Activated T-helper 1 cell treated with anti-CD3 and anti-CD28 coated beads, Interleukin-12 subunit alpha, Interleukin-12 subunit beta, Interleukin-2, Interleukin-4 antibody, amounts not matched to agents 30 ng/mL and 10 ng/mL and 1 ng/mL, durations not matched to agents 14 hours and 24 hours and 36 hours (primary cell): ENCODE results near the gene PCSK6. TPM values are rescaled to one million over a fixed set of nuclear protein-coding genes. Genes with fewer than 3 reads are reported as not detected.

Source experiments
- DNase-seq: peaks from one replicate; pipeline ENCODE4 v3.0.0; 2021; ENCODE audit warnings: low spot score
- H3K27ac Mint-ChIP-seq: one replicate; pipeline ENCODE4 v1.8.0; 2021; ENCODE audit warnings: mild to moderate bottlenecking, mixed read lengths
- H3K27me3 Mint-ChIP-seq: one replicate; pipeline ENCODE4 v1.8.0; 2022; ENCODE audit warnings: mild to moderate bottlenecking, moderate library complexity, mixed read lengths; ENCODE audit not compliant: insufficient read depth
- H3K36me3 Mint-ChIP-seq: one replicate; pipeline ENCODE4 v1.8.0; 2021; ENCODE audit warnings: low read depth, mixed read lengths
- H3K4me1 Mint-ChIP-seq: one replicate; pipeline ENCODE4 v1.8.0; 2021; ENCODE audit warnings: low read depth, mixed read lengths
- H3K4me3 Mint-ChIP-seq: one replicate; pipeline ENCODE4 v1.8.0; 2021; ENCODE audit warnings: mild to moderate bottlenecking, moderate library complexity, mixed read lengths
- H3K9me3 Mint-ChIP-seq: one replicate; pipeline ENCODE4 v1.8.0; 2021; ENCODE audit warnings: mixed read lengths
- intact Hi-C: fragments of 100-400 bp; cut with micrococcal nuclease; formaldehyde crosslinking; loops from one replicate; pipeline ENCODE4 v1.15.1; 2024
- total RNA-seq: library from RNA; stranded (reverse); gene quantifications from 2 replicates; pipeline ENCODE4 v1.2.3, GENCODE V29; 2022

The PCSK6 gene
- total RNA-seq, 1 donor from 2014 or later = 3.0 TPM

DNA sequence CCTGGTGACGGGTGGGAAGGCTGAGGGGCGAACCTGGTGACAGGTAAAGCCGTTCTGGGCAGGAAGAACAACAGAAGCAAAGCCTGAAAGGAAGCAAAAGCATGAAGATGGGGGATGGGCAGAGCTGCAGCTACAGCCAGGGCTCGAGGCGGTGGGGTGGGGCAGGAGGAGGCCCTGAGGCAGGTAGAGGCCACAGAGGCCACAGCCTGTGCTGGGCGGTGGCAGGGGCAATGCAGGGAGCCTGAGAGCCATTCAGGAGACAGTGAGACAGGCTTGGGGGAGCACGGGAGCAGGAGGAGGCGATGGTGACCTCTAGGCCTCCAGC is 8.2 kb downstream of the PCSK6 start:
- DNase-seq = no peak
- intact Hi-C loops = no loop called here
- Mint-ChIP-seq H3K4me1 (no peaks in the 10 kb centered on the region), H3K4me3 (no peak overlapping the region), H3K9me3 (no peaks in the 10 kb centered on the region), H3K27me3 (peaks cover 12% of the 10 kb centered on the region), H3K36me3 (no peaks in the 10 kb centered on the region), H3K27ac (no peak overlapping the region)

DNA sequence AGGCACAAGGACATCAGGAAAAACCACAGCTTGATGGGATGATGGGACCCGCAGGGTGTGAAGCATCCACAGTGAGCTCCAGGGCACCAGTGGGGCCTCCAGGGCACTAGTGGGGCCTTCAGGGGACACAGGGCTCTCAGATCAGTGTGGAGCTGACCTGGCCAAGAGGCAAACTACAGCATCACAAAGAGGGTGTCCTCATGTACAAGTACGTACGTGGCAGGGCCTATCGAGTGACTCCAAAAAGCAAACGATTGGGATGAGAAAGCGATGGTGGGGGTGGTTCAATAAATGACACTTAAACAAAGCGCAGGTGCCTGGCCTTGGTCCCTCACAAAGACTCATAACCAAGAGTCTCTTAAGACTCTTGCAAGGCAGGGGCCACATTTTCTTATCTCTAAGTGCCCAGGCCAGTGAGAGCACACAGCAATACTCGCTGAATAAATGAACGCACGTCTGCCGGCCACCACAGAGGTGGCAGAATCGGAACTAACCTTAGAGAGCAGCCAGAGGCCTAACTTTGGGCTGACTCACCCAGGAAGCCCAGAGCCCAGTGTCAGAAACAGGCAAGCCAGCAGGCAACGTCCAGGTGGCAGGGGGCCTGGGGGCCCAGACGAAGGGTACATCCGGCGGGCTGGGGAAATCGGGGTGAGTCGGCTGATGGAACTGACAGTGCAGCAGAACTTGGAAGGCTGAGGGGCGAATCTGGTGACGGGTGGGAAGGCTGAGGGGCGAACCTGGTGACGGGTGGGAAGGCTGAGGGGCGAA is 8.7 kb downstream of the PCSK6 start:
- Mint-ChIP-seq H3K27ac (no peak overlapping the region), H3K4me3 (no peak overlapping the region), H3K9me3 (no peaks in the 10 kb centered on the region), H3K27me3 (peaks cover 8% of the 10 kb centered on the region), H3K36me3 (no peaks in the 10 kb centered on the region), H3K4me1 (no peaks in the 10 kb centered on the region)
- DNase-seq = no peak
- intact Hi-C loops = no loop called here

DNA sequence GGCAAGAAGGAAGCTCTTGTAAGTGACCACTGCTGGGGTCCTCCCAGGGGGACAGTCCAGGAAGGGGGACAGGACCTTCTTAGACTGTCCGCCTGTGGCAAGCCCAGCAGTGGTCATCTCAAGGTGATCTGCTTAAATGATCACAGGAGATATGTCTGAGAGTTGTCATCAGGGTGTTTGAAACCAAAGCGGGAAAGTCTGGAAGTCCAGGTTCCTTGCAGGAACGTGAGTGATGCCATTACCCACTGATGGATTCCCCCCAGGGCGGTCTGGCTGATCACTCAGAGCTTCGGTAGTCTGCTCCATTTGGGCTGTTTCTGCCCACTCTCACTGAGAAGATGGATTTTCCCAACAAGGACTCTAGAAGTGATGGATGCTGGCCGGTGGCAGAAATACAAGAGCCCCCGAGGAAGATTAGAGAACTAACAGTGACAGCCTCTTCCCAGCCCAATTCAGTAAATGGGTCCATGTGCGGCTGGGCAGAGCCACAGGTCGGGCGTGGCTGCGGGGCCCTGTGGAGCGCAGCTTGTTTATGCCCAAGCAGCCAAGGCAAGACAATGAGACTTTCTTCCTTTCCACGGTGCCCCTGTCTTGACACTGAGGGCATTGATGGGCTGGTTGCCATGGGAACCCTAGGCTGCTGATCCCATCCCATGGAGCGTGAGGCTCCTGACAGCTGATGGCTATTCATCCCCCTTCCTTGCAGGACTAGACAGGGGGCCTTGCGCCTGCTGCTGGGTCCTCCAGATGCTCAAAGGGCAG is 9.5 kb downstream of the PCSK6 start:
- peaks cover 3% of the 10 kb centered on the region for H3K27me3 Mint-ChIP-seq
- H3K36me3 Mint-ChIP-seq = no peaks in the 10 kb centered on the region
- no peak for DNase-seq
- intact Hi-C loops = no loop called here
- H3K4me1 Mint-ChIP-seq = no peaks in the 10 kb centered on the region
- H3K27ac Mint-ChIP-seq = no peak overlapping the region
- no peak overlapping the region for H3K4me3 Mint-ChIP-seq
- H3K9me3 Mint-ChIP-seq = no peaks in the 10 kb centered on the region

GRCh38 chr15:101479342-101479845 is 10.1 kb downstream of the PCSK6 start:
- no peaks in the 10 kb centered on the region for H3K9me3 Mint-ChIP-seq
- peaks cover 7% of the 10 kb centered on the region for H3K27me3 Mint-ChIP-seq
- intact Hi-C loops = no loop called here
- no peak overlapping the region for H3K4me3 Mint-ChIP-seq
- H3K4me1 Mint-ChIP-seq = no peaks in the 10 kb centered on the region
- DNase-seq = no peak
- H3K27ac Mint-ChIP-seq = no peak overlapping the region
- no peaks in the 10 kb centered on the region for H3K36me3 Mint-ChIP-seq

DNA sequence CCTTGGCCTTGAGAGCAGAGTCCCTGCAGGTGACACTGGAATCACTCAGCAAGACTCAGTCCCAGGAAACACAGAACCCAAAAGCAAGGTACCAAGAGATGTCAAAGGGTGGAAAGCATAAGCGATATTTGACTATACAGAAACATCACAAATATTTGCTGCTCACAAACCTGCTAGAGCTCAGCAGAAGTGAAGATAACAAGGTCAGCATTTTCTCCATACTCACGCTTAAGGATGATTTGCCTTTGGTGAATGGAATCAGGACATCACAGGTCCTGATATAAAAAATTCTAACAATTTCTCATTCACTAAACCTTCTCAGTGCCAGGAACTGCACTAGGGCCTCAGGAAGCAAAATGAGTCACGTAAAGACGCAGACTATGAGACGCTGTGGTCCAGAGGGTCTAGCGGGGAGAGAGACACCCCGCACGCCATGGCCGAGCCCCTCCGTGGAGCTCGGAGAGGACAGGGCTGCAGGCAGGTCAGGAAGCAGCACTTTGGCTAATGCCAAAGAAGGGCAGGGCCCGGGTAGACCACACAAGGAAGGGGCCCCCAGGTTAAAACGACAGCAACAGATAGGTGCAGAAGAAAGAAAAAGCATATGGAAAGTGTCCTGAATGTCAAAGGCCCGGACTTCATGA is 10.7 kb downstream of the PCSK6 start:
- no peaks in the 10 kb centered on the region for H3K9me3 Mint-ChIP-seq
- DNase-seq = no peak
- peaks cover 7% of the 10 kb centered on the region for H3K27me3 Mint-ChIP-seq
- no peaks in the 10 kb centered on the region for H3K36me3 Mint-ChIP-seq
- no peak overlapping the region for H3K4me3 Mint-ChIP-seq
- H3K27ac Mint-ChIP-seq = no peak overlapping the region
- no peaks in the 10 kb centered on the region for H3K4me1 Mint-ChIP-seq
- intact Hi-C loops = no loop called here

DNA sequence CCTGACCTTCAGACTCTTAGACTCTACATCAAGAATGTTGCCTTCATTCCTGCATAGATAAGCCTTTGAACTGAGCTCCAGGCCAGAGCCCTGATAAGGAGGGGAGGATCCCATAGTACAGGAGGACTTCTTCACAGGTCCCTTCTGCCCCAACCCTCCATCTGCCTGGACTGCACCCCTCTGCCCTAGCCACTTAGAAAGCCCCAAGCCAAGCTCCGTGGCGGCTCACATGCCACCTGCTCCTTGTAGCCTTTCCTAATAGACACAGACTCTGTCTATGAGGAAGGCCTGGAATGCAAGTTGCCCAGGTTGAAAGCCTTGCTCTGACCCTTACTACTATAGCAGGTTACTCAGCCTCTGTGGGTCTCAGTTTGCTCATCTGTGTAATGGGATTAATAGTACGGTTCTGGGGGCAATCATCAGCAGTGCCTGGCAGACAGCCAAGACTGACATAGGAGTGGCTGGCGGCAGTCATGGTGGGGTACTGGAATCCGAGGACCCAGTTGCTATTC is 11.6 kb downstream of the PCSK6 start:
- H3K27ac Mint-ChIP-seq = no peak overlapping the region
- H3K4me3 Mint-ChIP-seq = no peak overlapping the region
- no peaks in the 10 kb centered on the region for H3K9me3 Mint-ChIP-seq
- no peak for DNase-seq
- no peaks in the 10 kb centered on the region for H3K4me1 Mint-ChIP-seq
- H3K27me3 Mint-ChIP-seq = peaks cover 7% of the 10 kb centered on the region
- no peaks in the 10 kb centered on the region for H3K36me3 Mint-ChIP-seq
- intact Hi-C loops = no loop called here

- Mint-ChIP-seq H3K27ac (no peak overlapping the region), H3K9me3 (no peaks in the 10 kb centered on the region), H3K4me3 (no peak overlapping the region), H3K27me3 (peaks cover 7% of the 10 kb centered on the region), H3K4me1 (no peaks in the 10 kb centered on the region), H3K36me3 (no peaks in the 10 kb centered on the region)
- DNase-seq = no peak
- intact Hi-C loops = no loop called here
Measured at GRCh38 chr15:101476756-101477155, 12.8 kb downstream of the PCSK6 start.

DNA sequence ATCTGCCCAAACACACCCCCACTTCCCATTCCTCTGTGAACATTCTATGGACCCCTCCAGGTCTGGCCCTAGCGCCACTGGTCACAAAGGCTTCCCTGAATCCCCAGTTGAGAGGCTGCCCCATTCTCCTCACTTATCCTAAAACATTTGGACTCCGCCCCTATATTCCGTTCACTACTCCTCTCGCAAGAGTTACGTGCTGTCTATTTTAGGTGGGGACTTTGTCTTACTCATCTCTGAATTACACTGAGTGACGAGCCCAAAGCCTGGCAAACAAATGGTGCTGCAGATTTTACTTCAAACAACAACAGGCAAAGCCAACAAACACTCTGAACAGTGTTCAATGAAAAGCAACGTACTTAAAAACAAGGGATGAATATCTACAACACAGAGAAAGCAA is 14.5 kb downstream of the PCSK6 start:
- DNase-seq = no peak
- Mint-ChIP-seq H3K4me1 (no peaks in the 10 kb centered on the region), H3K4me3 (no peak overlapping the region), H3K27me3 (peaks cover 10% of the 10 kb centered on the region), H3K9me3 (no peaks in the 10 kb centered on the region), H3K27ac (no peak overlapping the region), H3K36me3 (no peaks in the 10 kb centered on the region)
- intact Hi-C loops = no loop called here

- Mint-ChIP-seq H3K9me3 (no peaks in the 10 kb centered on the region), H3K27me3 (peaks cover 10% of the 10 kb centered on the region), H3K36me3 (no peaks in the 10 kb centered on the region), H3K4me3 (no peak overlapping the region), H3K27ac (no peak overlapping the region), H3K4me1 (no peaks in the 10 kb centered on the region)
- no peak for DNase-seq
- intact Hi-C loops = no loop called here
Measured at GRCh38 chr15:101474233-101474632, 15.3 kb downstream of the PCSK6 start.

DNA sequence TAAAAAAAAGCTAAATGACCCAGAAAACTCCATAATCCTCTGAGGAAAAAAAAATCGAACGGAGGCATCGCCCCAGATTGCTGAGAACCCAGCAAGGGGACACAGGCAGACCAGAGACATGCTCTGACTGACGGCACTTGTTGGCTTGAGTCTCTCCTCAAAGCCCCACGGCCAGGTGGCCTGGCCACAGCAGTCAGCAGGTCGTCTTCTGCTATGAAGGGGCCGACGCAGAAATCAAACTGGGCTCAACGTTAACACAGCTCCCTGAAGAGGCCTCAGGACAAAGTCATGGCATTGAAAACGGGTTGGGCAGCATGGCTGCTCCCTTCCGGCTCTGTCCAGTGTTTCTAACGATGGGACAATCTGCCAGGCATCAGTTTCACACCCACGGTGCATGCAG is 17.5 kb downstream of the PCSK6 start:
- Mint-ChIP-seq H3K9me3 (no peaks in the 10 kb centered on the region), H3K4me1 (no peaks in the 10 kb centered on the region), H3K27me3 (peaks cover 12% of the 10 kb centered on the region), H3K27ac (no peak overlapping the region), H3K36me3 (no peaks in the 10 kb centered on the region), H3K4me3 (no peak overlapping the region)
- DNase-seq = no peak
- intact Hi-C loops = no loop called here

DNA sequence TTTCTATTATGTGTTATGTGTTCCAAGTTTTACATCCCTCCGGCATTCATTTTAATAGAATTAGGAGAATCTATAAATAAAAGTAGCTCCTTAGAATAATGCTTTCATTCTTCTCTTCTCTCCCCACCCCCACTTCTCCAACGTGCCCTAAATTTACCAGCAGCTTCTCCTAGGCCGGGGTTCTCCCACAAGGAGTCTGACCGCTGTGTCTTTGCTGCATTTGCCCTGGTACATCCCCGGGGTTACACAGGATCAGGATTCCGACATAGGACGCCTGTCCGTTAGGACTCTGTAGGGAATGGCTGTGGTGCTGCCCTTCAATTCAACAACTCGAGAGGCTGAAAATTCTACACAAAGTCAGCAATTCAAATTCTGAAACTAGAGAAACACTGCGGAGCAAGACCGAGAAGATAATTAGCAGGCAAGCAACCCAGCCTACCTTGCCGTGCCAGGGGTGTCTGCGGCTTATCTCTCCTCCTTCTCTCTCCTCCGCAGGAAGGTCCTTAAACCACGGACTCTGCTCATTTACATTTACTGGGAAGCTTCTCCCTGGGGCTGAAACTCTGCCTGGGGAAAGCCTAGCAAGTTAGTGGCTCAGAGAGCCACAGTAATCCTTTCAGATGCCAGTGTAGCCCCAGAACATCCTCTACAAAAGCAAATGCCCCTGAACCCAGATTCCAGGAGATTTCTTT is 18.8 kb downstream of the PCSK6 start:
- intact Hi-C loops = no loop called here
- Mint-ChIP-seq H3K36me3 (no peaks in the 10 kb centered on the region), H3K4me1 (no peaks in the 10 kb centered on the region), H3K9me3 (peaks cover 6% of the 10 kb centered on the region), H3K4me3 (no peak overlapping the region), H3K27ac (no peak overlapping the region), H3K27me3 (peaks cover 15% of the 10 kb centered on the region)
- no peak for DNase-seq

- Mint-ChIP-seq H3K9me3 (peaks cover 12% of the 10 kb centered on the region), H3K27ac (no peak overlapping the region), H3K4me3 (no peak overlapping the region), H3K27me3 (peaks cover 11% of the 10 kb centered on the region), H3K36me3 (peaks cover 2% of the 10 kb centered on the region), H3K4me1 (no peaks in the 10 kb centered on the region)
- intact Hi-C loops = no loop called here
- no peak for DNase-seq
Measured at GRCh38 chr15:101469520-101470288, 19.8 kb downstream of the PCSK6 start.
